CD14-positive monocyte (primary cell): ENCODE data around the gene ARHGAP15. TPM values are rescaled to one million over a fixed set of nuclear protein-coding genes. Genes with fewer than 3 reads are reported as not detected.

Experiments used
- DNase-seq, 3 donors: peaks; one replicate each; pipeline ENCODE4 v3.0.0-alpha.2; 2011 to 2022
- H2AFZ ChIP-seq: 2 replicates; pipeline ENCODE4 v1.6.0; 2012; ENCODE audit warnings: mild to moderate bottlenecking, low read depth, low read length, inconsistent platforms; ENCODE audit not compliant: insufficient read depth, poor library complexity, severe bottlenecking
- H3K27ac ChIP-seq, 2 donors: 1 replicate in 1 of 2; 2 replicates in 1 of 2; pipeline ENCODE4 v1.5.1; 2012 to 2013; ENCODE audit warnings: low read length in 2 of 2, control low read depth in 1 of 2, inconsistent platforms in 1 of 2, low read depth in 1 of 2, mild to moderate bottlenecking in 1 of 2
- H3K27me3 ChIP-seq, 2 donors: one replicate each; pipeline versions ENCODE4 v1.6.0 to v1.6.1; 2011 to 2013; ENCODE audit warnings: low read length in 2 of 2; ENCODE audit not compliant: control insufficient read depth in 2 of 2, insufficient read depth in 2 of 2
- H3K36me3 ChIP-seq, 2 donors: replicated peaks in 1 of 2; 1 replicate in 1 of 2; 2 replicates in 1 of 2; pipeline versions ENCODE4 v1.5.1 to v1.6.1; 2012 to 2013; ENCODE audit warnings: low read length in 2 of 2, control low read depth in 1 of 2, inconsistent platforms in 1 of 2, mild to moderate bottlenecking in 1 of 2; ENCODE audit not compliant: insufficient read depth in 2 of 2, control insufficient read depth in 1 of 2
- H3K4me1 ChIP-seq, 2 donors: 1 replicate in 1 of 2; 2 replicates in 1 of 2; pipeline versions ENCODE4 v1.5.1 to v1.6.1; 2012 to 2013; ENCODE audit warnings: low read length in 2 of 2, control low read depth in 1 of 2, inconsistent platforms in 1 of 2, mild to moderate bottlenecking in 1 of 2, moderate library complexity in 1 of 2; ENCODE audit not compliant: insufficient read depth in 2 of 2, control insufficient read depth in 1 of 2
- H3K4me2 ChIP-seq: replicated peaks from 2 replicates; pipeline ENCODE3; 2012; ENCODE audit warnings: low read length, moderate library complexity, mild to moderate bottlenecking; ENCODE audit not compliant: poor library complexity, severe bottlenecking; ENCODE audit errors: extremely low read depth
- H3K4me3 ChIP-seq, 3 experiments: fragments of 200-600 bp in 1 of 3; sonication (generic) in 1 of 3; replicated peaks in 1 of 3; 1 replicate in 2 of 3; 2 replicates in 1 of 3; pipeline ENCODE4 v1.5.1; 2011 to 2013; ENCODE audit warnings: low read length in 3 of 3, mild to moderate bottlenecking in 3 of 3, control low read depth in 2 of 3, low read depth in 2 of 3, inconsistent platforms in 1 of 3, moderate library complexity in 1 of 3
- H3K79me2 ChIP-seq: 2 replicates; pipeline ENCODE4 v1.6.0; 2012; ENCODE audit warnings: mild to moderate bottlenecking, control low read depth, inconsistent platforms, low read length, moderate library complexity; ENCODE audit not compliant: insufficient read depth
- H3K9ac ChIP-seq: 2 replicates; pipeline ENCODE4 v1.6.0; 2017; ENCODE audit warnings: low read length, mild to moderate bottlenecking; ENCODE audit not compliant: insufficient read depth, poor library complexity, severe bottlenecking
- H3K9me3 ChIP-seq, 2 donors: replicated peaks in 1 of 2; 1 replicate in 1 of 2; 2 replicates in 1 of 2; pipeline versions ENCODE4 v1.5.1 to v1.6.1; 2012 to 2013; ENCODE audit warnings: low read length in 2 of 2, control low read depth in 1 of 2; ENCODE audit not compliant: control insufficient read depth in 1 of 2, insufficient read depth in 1 of 2
- H4K20me1 ChIP-seq: 2 replicates; pipeline ENCODE4 v1.6.0; 2012; ENCODE audit warnings: mild to moderate bottlenecking, low read length, control low read depth, moderate library complexity; ENCODE audit not compliant: insufficient read depth
- H3K27ac Mint-ChIP-seq, 7 donors: one replicate each; pipeline ENCODE4 v1.8.0; 2020; ENCODE audit warnings: mild to moderate bottlenecking in 7 of 7, mixed read lengths in 7 of 7, moderate library complexity in 6 of 7, inconsistent platforms in 2 of 7
- H3K27me3 Mint-ChIP-seq, 3 donors: one replicate each; pipeline ENCODE4 v1.8.0; 2021 to 2022; ENCODE audit warnings: low read depth in 3 of 3, mild to moderate bottlenecking in 3 of 3, mixed read lengths in 3 of 3, moderate library complexity in 3 of 3, inconsistent platforms in 1 of 3
- H3K36me3 Mint-ChIP-seq, 2 donors: one replicate each; pipeline ENCODE4 v1.8.0; 2020; ENCODE audit warnings: mixed read lengths in 2 of 2, inconsistent platforms in 1 of 2, mild to moderate bottlenecking in 1 of 2
- H3K4me1 Mint-ChIP-seq: one replicate; pipeline ENCODE4 v1.8.0; 2020; ENCODE audit warnings: mild to moderate bottlenecking, mixed read lengths
- H3K4me3 Mint-ChIP-seq, 2 donors: one replicate each; pipeline ENCODE4 v1.8.0; 2020; ENCODE audit warnings: mild to moderate bottlenecking in 2 of 2, mixed read lengths in 2 of 2, moderate library complexity in 1 of 2
- H3K9me3 Mint-ChIP-seq, 7 donors: one replicate each; pipeline ENCODE4 v1.8.0; 2020 to 2022; ENCODE audit warnings: mixed read lengths in 7 of 7, mild to moderate bottlenecking in 6 of 7, moderate library complexity in 6 of 7, inconsistent platforms in 2 of 7
- WGBS: methylation state at CpG from one replicate; pipeline ENCODE4 v1.1.5; 2013; ENCODE audit warnings: missing lambda C conversion rate; ENCODE audit not compliant: insufficient coverage; 5-methylcytosine and 5-hydroxymethylcytosine counted together
- intact Hi-C, 2 donors: fragments of 100-400 bp; cut with micrococcal nuclease; formaldehyde crosslinking; loops; one replicate each; pipeline versions ENCODE4 v1.15.0 to v1.15.1; 2023
- polyA plus RNA-seq, 3 donors: library from polyadenylated mRNA; depleted of rRNA in 1 of 3; unstranded in 2 of 3; stranded (reverse) in 1 of 3; fragments of 300-500 nt in 2 of 3; fragments of >200 nt in 1 of 3; fragmentation: Illumina TruSeq in 2 of 3; gene quantifications; 1 replicate in 2 of 3; 2 replicates in 1 of 3; pipeline ENCODE4 v1.2.3, GENCODE V29; 2012 to 2021
- TF ChIP-seq, protein P1 (sequence below): fragments of 200-600 bp; IDR thresholded peaks from one replicate; pipeline ENCODE4 v1.8.0; 2022; ENCODE audit warnings: antibody characterized with exemption, mild to moderate bottlenecking

The ARHGAP15 gene
- polyA plus RNA-seq, 3 donors = 35.4 to 50.9 (median 50.7) TPM

DNA sequence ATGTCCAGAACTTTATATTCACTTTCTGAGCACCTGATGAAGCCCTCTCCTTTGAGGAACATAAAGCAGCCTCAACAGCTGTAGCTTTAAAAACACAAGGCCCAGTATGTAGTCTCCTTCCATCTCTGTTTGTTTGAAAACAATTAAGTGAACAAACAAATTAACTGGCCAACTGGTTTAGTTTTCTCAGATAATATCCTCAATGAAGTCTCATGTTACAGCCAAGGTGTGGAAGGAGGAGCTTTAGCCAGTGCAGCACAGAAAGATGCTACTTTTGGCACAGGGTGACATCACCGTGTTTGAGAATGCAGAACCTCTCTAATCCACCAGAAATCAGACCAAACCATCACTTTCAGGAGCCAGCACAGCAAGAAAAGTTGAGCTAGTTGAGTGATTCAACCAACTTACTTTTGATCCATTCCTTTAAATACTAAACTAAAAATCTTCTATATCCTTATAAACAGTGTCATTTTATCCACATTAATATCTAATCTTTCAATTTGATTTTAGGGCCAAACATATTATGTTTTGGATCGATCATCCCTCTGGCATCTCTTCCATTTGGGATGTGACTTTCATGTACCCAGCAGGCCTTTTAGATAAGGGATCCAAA is 488.7 kb downstream of the ARHGAP15 start:
- Histone ChIP-seq H3K4me1 (no peaks in the 10 kb centered on the region), H3K27me3 (no peaks in the 10 kb centered on the region), H3K36me3 (peaks cover 2 to 15% of the 10 kb centered on the region in 2 donors), H3K79me2 (no peaks in the 10 kb centered on the region), H2AFZ (no peak overlapping the region), H3K4me3 (no peak overlapping the region), H4K20me1 (no peaks in the 10 kb centered on the region), H3K27ac (no peak overlapping the region), H3K9ac (no peak overlapping the region), H3K9me3 (no peaks in the 10 kb centered on the region), H3K4me2 (no peak overlapping the region)
- no peak overlapping the region for H3K27ac Mint-ChIP-seq
- H3K4me1 Mint-ChIP-seq = peaks cover 3% of the 10 kb centered on the region
- peaks cover 9 to 19% of the 10 kb centered on the region in 2 donors for H3K36me3 Mint-ChIP-seq
- TF ChIP-seq, protein P1, sequence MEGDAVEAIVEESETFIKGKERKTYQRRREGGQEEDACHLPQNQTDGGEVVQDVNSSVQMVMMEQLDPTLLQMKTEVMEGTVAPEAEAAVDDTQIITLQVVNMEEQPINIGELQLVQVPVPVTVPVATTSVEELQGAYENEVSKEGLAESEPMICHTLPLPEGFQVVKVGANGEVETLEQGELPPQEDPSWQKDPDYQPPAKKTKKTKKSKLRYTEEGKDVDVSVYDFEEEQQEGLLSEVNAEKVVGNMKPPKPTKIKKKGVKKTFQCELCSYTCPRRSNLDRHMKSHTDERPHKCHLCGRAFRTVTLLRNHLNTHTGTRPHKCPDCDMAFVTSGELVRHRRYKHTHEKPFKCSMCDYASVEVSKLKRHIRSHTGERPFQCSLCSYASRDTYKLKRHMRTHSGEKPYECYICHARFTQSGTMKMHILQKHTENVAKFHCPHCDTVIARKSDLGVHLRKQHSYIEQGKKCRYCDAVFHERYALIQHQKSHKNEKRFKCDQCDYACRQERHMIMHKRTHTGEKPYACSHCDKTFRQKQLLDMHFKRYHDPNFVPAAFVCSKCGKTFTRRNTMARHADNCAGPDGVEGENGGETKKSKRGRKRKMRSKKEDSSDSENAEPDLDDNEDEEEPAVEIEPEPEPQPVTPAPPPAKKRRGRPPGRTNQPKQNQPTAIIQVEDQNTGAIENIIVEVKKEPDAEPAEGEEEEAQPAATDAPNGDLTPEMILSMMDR = no peak
- H3K9me3 Mint-ChIP-seq = peaks cover 0 to 3% (median 0%) of the 10 kb centered on the region in 7 donors
- no peak for DNase-seq
- intact Hi-C loops = no loop called here
- no CpG with 5 or more reads among the region's 2 CpGs for WGBS
- H3K4me3 Mint-ChIP-seq = no peak overlapping the region
- no peaks in the 10 kb centered on the region for H3K27me3 Mint-ChIP-seq

DNA sequence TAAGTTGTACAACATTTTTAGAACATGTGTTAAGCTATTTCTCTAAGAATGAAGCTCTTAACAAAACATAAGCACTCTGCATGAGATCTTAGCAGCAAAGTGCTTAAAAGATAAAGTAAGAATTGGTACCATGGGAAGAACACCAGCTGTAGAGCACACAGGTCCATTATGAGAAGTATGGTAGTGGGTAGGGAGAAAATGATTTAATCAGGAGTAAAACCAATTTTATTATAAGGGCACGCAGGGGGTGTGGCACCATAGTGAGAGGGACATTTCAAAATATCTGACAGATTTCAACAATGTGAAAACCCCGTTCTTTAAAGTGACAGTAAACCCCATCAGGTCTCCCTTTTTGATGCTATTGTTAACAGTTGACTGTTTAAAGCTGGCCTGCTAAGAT is 492.9 kb downstream of the ARHGAP15 start:
- Histone ChIP-seq H3K9ac (no peak overlapping the region), H3K9me3 (peaks cover 0 to 4% of the 10 kb centered on the region in 2 donors), H3K27me3 (no peaks in the 10 kb centered on the region), H3K4me1 (no peaks in the 10 kb centered on the region), H4K20me1 (no peaks in the 10 kb centered on the region), H3K79me2 (no peaks in the 10 kb centered on the region), H2AFZ (no peak overlapping the region), H3K4me2 (no peak overlapping the region), H3K36me3 (peaks cover 26 to 45% of the 10 kb centered on the region in 2 donors), H3K4me3 (no peak overlapping the region), H3K27ac (no peak overlapping the region)
- Mint-ChIP-seq H3K4me1 (no peaks in the 10 kb centered on the region), H3K9me3 (peaks cover 0 to 8% (median 4%) of the 10 kb centered on the region in 7 donors), H3K4me3 (no peak overlapping the region), H3K36me3 (peaks cover 40 to 41% of the 10 kb centered on the region in 2 donors), H3K27ac (no peak overlapping the region), H3K27me3 (no peaks in the 10 kb centered on the region)
- TF ChIP-seq, protein P1 = no peak
- DNase-seq = no peak
- intact Hi-C loops = no loop called here
- WGBS = 60% methylated on average over 1 of the region's 2 CpGs
